22Rv1 (cell line): Measurements from ENCODE around the gene ZNHIT6.
"Not testable (repeated sequence)": the region's sequence is repeated elsewhere in the genome, so short reads cannot be mapped to it uniquely, and the experiment has no call there.

Experiments used
- ZFX ChIP-seq: fragments of 450-650 bp; IDR thresholded peaks from 2 replicates; pipeline ENCODE4 v1.6.1; 2017; ENCODE audit warnings: antibody characterized with exemption, borderline replicate concordance
- TF ChIP-seq, protein P1 (sequence below): fragments of 450-650 bp; IDR thresholded peaks from 2 replicates; pipeline ENCODE4 v1.5.1; 2017; ENCODE audit warnings: mild to moderate bottlenecking

DNA sequence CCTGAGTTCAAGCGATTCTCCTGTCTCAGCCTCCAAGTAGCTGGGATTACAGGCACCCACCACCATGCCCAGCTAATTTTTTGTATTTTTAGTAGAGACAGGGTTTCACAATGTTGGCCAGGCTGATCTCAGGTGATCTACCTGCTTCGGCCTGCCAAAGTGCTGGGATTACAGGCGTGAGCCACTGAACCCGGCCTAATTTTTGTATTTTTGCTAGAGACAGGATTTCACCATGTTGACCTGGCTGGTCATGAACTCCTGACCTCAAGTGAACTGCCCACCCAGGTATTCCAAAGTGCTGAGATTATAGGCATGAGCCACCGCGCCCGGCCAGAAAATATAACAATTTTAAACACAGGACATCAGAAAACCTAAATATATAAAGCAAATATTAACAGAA, 68.3 kb downstream of the ZNHIT6 start:
- TF ChIP-seq, protein P1, sequence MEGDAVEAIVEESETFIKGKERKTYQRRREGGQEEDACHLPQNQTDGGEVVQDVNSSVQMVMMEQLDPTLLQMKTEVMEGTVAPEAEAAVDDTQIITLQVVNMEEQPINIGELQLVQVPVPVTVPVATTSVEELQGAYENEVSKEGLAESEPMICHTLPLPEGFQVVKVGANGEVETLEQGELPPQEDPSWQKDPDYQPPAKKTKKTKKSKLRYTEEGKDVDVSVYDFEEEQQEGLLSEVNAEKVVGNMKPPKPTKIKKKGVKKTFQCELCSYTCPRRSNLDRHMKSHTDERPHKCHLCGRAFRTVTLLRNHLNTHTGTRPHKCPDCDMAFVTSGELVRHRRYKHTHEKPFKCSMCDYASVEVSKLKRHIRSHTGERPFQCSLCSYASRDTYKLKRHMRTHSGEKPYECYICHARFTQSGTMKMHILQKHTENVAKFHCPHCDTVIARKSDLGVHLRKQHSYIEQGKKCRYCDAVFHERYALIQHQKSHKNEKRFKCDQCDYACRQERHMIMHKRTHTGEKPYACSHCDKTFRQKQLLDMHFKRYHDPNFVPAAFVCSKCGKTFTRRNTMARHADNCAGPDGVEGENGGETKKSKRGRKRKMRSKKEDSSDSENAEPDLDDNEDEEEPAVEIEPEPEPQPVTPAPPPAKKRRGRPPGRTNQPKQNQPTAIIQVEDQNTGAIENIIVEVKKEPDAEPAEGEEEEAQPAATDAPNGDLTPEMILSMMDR, result not testable (repeated sequence)
- not testable (repeated sequence) for TF ChIP-seq ZFX
